ENCODE measurements around the gene SLAMF1. TPM values are rescaled to one million over a fixed set of nuclear protein-coding genes. Genes with fewer than 3 reads are reported as not detected.

Gene SLAMF1
- total RNA-seq, 2 donors from 2014 or later = 52.1 to 86.2 TPM

GRCh38 chr1:160671603-160672517 lies 25.0 kb upstream of the SLAMF1 start:
- H3K4me3 Mint-ChIP-seq = no peak overlapping the region
- peaks cover 35% of the 10 kb centered on the region for H3K36me3 Mint-ChIP-seq
- H3K27me3 Mint-ChIP-seq = no peaks in the 10 kb centered on the region
- ATAC-seq = no peak
- H3K9me3 Mint-ChIP-seq = peaks cover 4% of the 10 kb centered on the region
- peak overlapping the region in 1 of 2 donors; percentile 50 for H3K27ac Mint-ChIP-seq
- DNase-seq (ENCODE audit: low spot score) = no peak
- peaks cover 35 to 49% of the 10 kb centered on the region in 2 donors for H3K4me1 Mint-ChIP-seq (ENCODE audit: low read depth in 2 of 2)

DNA sequence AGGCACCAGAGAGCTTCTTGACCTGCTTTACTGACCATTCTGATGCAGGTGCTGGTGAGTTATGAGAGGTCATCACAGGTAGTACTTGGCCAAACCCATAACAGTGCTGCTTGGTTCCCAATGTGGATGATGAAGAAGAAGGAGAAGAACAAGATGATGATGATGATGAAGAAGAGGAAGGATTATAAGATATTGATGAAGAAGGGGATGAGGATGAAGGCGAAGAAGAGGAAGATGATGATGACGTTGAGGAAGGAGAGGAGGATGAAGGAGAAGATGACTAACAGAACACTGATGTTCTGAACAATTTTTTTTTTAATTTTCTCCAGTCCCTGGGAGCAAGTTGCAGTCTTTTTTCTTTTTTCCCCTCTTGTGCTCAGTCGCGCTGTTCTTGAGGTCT lies 23.9 kb upstream of the SLAMF1 start:
- Mint-ChIP-seq H3K36me3 (peaks cover 42% of the 10 kb centered on the region), H3K9me3 (peaks cover 4% of the 10 kb centered on the region), H3K4me3 (peak overlapping the region; percentile 4), H3K4me1 (ENCODE audit: low read depth in 2 of 2) (peaks cover 38 to 52% of the 10 kb centered on the region in 2 donors), H3K27ac (peak overlapping the region in 1 of 2 donors; percentile 50), H3K27me3 (no peaks in the 10 kb centered on the region)
- DNase-seq (ENCODE audit: low spot score) = no peak
- ATAC-seq = no peak

DNA sequence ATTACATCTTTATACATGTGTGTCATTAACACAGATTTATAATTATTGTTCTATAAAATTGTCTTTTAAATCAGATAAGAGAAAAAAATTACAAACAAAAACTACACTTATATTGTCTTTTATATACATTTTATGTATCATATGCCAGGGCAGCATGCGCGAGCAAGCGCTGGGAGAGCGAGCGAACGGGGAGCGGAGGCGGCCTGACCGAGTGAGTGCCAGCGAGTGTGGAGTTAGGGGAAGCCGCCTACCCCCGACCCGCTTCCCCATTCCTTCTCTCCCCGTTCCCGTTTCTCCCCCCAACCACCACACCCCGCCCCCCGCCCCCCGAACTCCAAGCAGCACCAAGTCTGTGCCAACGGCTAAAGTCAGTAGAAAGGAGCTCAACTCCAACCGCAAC lies 23.0 kb upstream of the SLAMF1 start:
- Mint-ChIP-seq H3K4me3 (no peak overlapping the region), H3K9me3 (peaks cover 4% of the 10 kb centered on the region), H3K36me3 (peaks cover 44% of the 10 kb centered on the region), H3K4me1 (ENCODE audit: low read depth in 2 of 2) (peaks cover 42 to 56% of the 10 kb centered on the region in 2 donors), H3K27ac (no peak overlapping the region), H3K27me3 (no peaks in the 10 kb centered on the region)
- DNase-seq (ENCODE audit: low spot score) (no peak), ATAC-seq (no peak)

DNA sequence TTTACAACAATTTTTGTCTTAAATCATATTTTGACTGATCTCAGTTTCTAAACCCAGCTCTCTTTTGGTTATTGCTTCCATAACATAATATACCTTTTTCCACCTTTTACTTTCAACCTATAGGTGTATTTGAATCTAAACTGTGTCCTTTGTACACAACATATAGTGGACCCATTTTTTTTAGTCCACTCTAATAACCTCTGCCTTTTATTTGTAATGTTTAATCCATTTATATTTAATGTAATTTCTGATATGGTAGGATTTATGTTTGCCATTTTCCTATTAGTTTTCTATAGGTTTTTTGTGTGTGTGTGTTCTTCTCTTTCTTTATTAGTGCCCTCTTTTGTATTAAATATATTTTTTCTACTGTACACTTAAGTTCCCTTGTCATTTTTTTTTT lies 22.4 kb upstream of the SLAMF1 start:
- no peak for DNase-seq (ENCODE audit: low spot score)
- Mint-ChIP-seq H3K4me3 (no peak overlapping the region), H3K27ac (peak overlapping the region in 1 of 2 donors; percentile 89), H3K27me3 (no peaks in the 10 kb centered on the region), H3K36me3 (peaks cover 44% of the 10 kb centered on the region), H3K4me1 (ENCODE audit: low read depth in 2 of 2) (peaks cover 47 to 61% of the 10 kb centered on the region in 2 donors), H3K9me3 (peaks cover 4% of the 10 kb centered on the region)
- no peak for ATAC-seq

- Mint-ChIP-seq H3K4me1 (ENCODE audit: low read depth in 2 of 2) (peaks cover 58 to 75% of the 10 kb centered on the region in 2 donors), H3K27ac (peak overlapping the region in 1 of 2 donors; percentile 89), H3K27me3 (no peaks in the 10 kb centered on the region), H3K36me3 (peaks cover 55% of the 10 kb centered on the region), H3K4me3 (peak overlapping the region; percentile 84), H3K9me3 (peaks cover 6% of the 10 kb centered on the region)
- DNase-seq (ENCODE audit: low spot score) = no peak
- ATAC-seq = no peak
These were observed 21.1 kb upstream of the SLAMF1 start for GRCh38 chr1:160667896-160668295.

DNA sequence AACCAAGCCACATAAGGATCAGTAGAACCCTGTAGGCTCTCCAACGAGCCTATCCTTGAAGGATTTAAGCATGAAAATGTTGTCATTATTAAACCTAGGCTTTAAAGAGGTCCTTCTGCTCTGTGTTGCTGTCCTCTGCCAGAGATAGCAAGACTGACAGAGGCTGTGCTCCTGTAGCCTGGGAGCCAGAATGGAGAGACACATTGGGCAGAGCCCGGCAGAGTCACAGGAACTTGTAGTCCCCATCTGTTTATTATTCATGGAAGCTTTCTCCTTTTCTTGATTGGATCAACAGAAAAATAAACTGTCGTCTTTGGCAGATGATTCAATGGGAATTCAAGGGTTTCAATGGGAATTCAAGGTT lies 19.2 kb upstream of the SLAMF1 start:
- peaks cover 10% of the 10 kb centered on the region for H3K9me3 Mint-ChIP-seq
- no peak for ATAC-seq
- no peak for DNase-seq (ENCODE audit: low spot score)
- H3K4me3 Mint-ChIP-seq = peak overlapping the region; percentile 84
- H3K4me1 Mint-ChIP-seq (ENCODE audit: low read depth in 2 of 2) = peaks cover 70 to 87% of the 10 kb centered on the region in 2 donors
- peak overlapping the region in 1 of 2 donors; percentile 89 for H3K27ac Mint-ChIP-seq
- peaks cover 70% of the 10 kb centered on the region for H3K36me3 Mint-ChIP-seq
- H3K27me3 Mint-ChIP-seq = no peaks in the 10 kb centered on the region

DNA sequence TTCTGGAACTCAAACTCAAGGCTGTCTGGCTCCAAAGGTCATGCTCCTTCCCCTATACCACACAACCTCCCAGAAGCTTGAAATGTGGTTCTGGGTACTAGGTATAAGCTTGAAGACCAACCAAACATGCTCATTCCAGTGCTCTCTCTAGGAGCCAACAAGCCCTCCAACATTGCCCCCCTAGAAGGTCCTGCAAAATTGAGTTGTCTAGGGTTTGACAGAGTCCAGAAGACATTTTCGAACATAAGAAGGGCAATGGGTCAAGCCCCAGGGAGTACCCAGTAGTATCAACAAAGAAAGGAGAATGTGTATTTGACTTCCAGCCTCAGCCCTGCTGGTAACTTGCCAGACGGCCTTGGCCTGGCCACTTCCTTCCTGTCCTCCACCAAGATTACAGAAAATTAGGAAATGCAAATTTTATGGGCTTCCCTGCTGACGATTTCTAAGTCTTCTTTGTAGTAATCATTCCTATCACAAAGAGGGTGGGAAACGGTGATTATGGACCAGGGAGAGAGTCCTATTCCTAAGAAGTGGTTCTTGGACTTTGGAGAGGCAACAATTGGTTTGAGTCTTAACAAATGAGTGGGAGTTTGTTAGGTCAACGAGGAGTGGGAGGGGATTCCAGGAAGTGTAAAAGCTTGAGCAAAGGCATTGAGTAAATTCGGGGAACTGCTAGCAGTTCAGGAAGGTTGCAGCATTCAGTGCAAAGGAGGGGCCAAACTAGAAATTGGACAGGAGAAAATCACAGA lies 18.7 kb upstream of the SLAMF1 start:
- peaks cover 7% of the 10 kb centered on the region for H3K9me3 Mint-ChIP-seq
- DNase-seq (ENCODE audit: low spot score) = peak; percentile 87
- H3K4me1 Mint-ChIP-seq (ENCODE audit: low read depth in 2 of 2) = peaks cover 68 to 87% of the 10 kb centered on the region in 2 donors
- H3K27me3 Mint-ChIP-seq = no peaks in the 10 kb centered on the region
- peak; percentile 79 to 88 for ATAC-seq
- H3K36me3 Mint-ChIP-seq = peaks cover 70% of the 10 kb centered on the region
- peak overlapping the region in 1 of 2 donors; percentile 89 for H3K27ac Mint-ChIP-seq
- peak overlapping the region; percentile 84 for H3K4me3 Mint-ChIP-seq

GRCh38 chr1:160664573-160665051 lies 17.8 kb upstream of the SLAMF1 start:
- peak; percentile 75 to 81 for ATAC-seq
- H3K4me3 Mint-ChIP-seq = peak overlapping the region; percentile 84

GRCh38 chr1:160662910-160663309 lies 16.1 kb upstream of the SLAMF1 start:
- no peaks in the 10 kb centered on the region for H3K27me3 Mint-ChIP-seq
- H3K9me3 Mint-ChIP-seq = peaks cover 10% of the 10 kb centered on the region
- no peak for ATAC-seq
- H3K4me1 Mint-ChIP-seq (ENCODE audit: low read depth in 2 of 2) = peaks cover 70 to 87% of the 10 kb centered on the region in 2 donors
- H3K4me3 Mint-ChIP-seq = peak overlapping the region; percentile 84
- no peak for DNase-seq (ENCODE audit: low spot score)
- H3K27ac Mint-ChIP-seq = peak overlapping the region in 1 of 2 donors; percentile 89
- peaks cover 63% of the 10 kb centered on the region for H3K36me3 Mint-ChIP-seq

More at GRCh38 chr1:160664573-160665051, 17.8 kb upstream of the SLAMF1 start:
- Mint-ChIP-seq H3K4me1 (ENCODE audit: low read depth in 2 of 2) (peaks cover 65 to 89% of the 10 kb centered on the region in 2 donors), H3K36me3 (peaks cover 73% of the 10 kb centered on the region), H3K9me3 (peaks cover 7% of the 10 kb centered on the region), H3K27me3 (no peaks in the 10 kb centered on the region), H3K27ac (peak overlapping the region in 1 of 2 donors; percentile 89)
- peak; percentile 75 for DNase-seq (ENCODE audit: low spot score)

GRCh38 chr1:160659566-160659965 lies 12.7 kb upstream of the SLAMF1 start:
- H3K9me3 Mint-ChIP-seq = peaks cover 10% of the 10 kb centered on the region
- DNase-seq (ENCODE audit: low spot score) (no peak), ATAC-seq (no peak)
- no peak overlapping the region for H3K4me3 Mint-ChIP-seq
- peak overlapping the region in 1 of 2 donors; percentile 45 for H3K27ac Mint-ChIP-seq
- H3K27me3 Mint-ChIP-seq = no peaks in the 10 kb centered on the region
- H3K4me1 Mint-ChIP-seq (ENCODE audit: low read depth in 2 of 2) = peaks cover 51 to 69% of the 10 kb centered on the region in 2 donors
- peaks cover 48% of the 10 kb centered on the region for H3K36me3 Mint-ChIP-seq

- Mint-ChIP-seq H3K36me3 (peaks cover 44% of the 10 kb centered on the region), H3K4me3 (no peak overlapping the region), H3K9me3 (peaks cover 7% of the 10 kb centered on the region), H3K4me1 (ENCODE audit: low read depth in 2 of 2) (peaks cover 44 to 61% of the 10 kb centered on the region in 2 donors), H3K27ac (peak overlapping the region; percentile 5 to 66), H3K27me3 (no peaks in the 10 kb centered on the region)
- DNase-seq (ENCODE audit: low spot score) = no peak
- no peak for ATAC-seq
These were observed 12.0 kb upstream of the SLAMF1 start for GRCh38 chr1:160658814-160659193.

GRCh38 chr1:160658162-160658813 lies 11.4 kb upstream of the SLAMF1 start:
- Mint-ChIP-seq H3K4me1 (ENCODE audit: low read depth in 2 of 2) (peaks cover 43 to 57% of the 10 kb centered on the region in 2 donors), H3K4me3 (no peak overlapping the region), H3K27me3 (no peaks in the 10 kb centered on the region), H3K9me3 (peaks cover 7% of the 10 kb centered on the region), H3K36me3 (peaks cover 41% of the 10 kb centered on the region), H3K27ac (peak overlapping the region; percentile 5 to 66)
- DNase-seq (ENCODE audit: low spot score) (no peak), ATAC-seq (peak in 1 of 2 donors; percentile 52)

DNA sequence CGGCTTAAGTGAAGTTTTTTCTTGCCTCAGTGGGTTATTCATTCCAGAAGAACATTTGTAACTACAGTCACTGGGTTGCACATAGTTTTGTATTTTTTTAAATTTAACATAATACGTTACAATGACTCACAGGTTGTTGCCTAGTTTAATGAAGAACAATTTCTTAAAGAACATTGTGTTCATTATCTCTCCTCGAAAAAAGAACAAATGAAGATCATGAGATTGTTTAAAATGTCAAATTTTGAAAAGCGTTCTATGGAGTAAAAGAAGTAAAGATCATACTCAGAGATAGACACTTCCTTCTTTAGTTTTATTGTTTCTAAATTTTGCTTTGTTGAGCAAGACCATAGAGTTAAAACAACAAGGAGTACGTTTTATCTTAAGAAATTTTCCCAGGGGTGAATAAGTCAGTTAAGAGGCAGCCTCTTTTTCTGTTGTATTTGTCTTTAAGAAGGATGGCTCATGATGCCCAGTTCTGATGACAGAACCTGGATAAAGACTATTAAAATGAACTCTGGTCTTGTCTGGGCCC lies 10.5 kb upstream of the SLAMF1 start:
- peaks cover 32% of the 10 kb centered on the region for H3K36me3 Mint-ChIP-seq
- H3K4me1 Mint-ChIP-seq (ENCODE audit: low read depth in 2 of 2) = peaks cover 36 to 53% of the 10 kb centered on the region in 2 donors
- DNase-seq (ENCODE audit: low spot score) = no peak
- H3K4me3 Mint-ChIP-seq = no peak overlapping the region
- H3K27ac Mint-ChIP-seq = peak overlapping the region; percentile 12 to 66
- no peak for ATAC-seq
- H3K27me3 Mint-ChIP-seq = no peaks in the 10 kb centered on the region
- peaks cover 7% of the 10 kb centered on the region for H3K9me3 Mint-ChIP-seq
